ENCODE measurements around the gene CFAP61.
"Not testable (repeated sequence)": the region's sequence is repeated elsewhere in the genome, so short reads cannot be mapped to it uniquely, and the experiment has no call there.

Gene CFAP61

GRCh38 chr20:20342066-20342465, 289.7 kb downstream of the CFAP61 start:
- WGBS, 2 experiments (ENCODE audit: insufficient coverage in 2 of 2): 64% methylated on average over 2 of the region's 5 CpGs; no CpG with 5 or more reads in 1 of the 2 experiments
- Histone ChIP-seq H3K9me3 (ENCODE audit: control insufficient read depth, low read length) (no peaks in the 10 kb centered on the region), H3K4me1 (ENCODE audit: control insufficient read depth, insufficient read depth, low read length, poor library complexity, severe bottlenecking) (no peaks in the 10 kb centered on the region), H3K4me3 (ENCODE audit: extremely low read depth, insufficient read depth, low read length, poor library complexity, severe bottlenecking) (no peak overlapping the region), H3K27ac (ENCODE audit: low read depth, low read length, severe bottlenecking) (no peak overlapping the region), H3K36me3 (ENCODE audit: control insufficient read depth, insufficient read depth, low read length) (no peaks in the 10 kb centered on the region)

GRCh38 chr20:20343932-20344331, 291.6 kb downstream of the CFAP61 start:
- no peak overlapping the region for H3K27ac ChIP-seq (ENCODE audit: low read depth, low read length, severe bottlenecking)
- no peaks in the 10 kb centered on the region for H3K4me1 ChIP-seq (ENCODE audit: control insufficient read depth, insufficient read depth, low read length, poor library complexity, severe bottlenecking)
- H3K9me3 ChIP-seq (ENCODE audit: control insufficient read depth, low read length): no peaks in the 10 kb centered on the region
- 92% methylated on average over 5 of the region's 7 CpGs; no CpG with 5 or more reads in 1 of the 2 experiments for WGBS, 2 experiments (ENCODE audit: insufficient coverage in 2 of 2)
- H3K4me3 ChIP-seq (ENCODE audit: extremely low read depth, insufficient read depth, low read length, poor library complexity, severe bottlenecking): no peak overlapping the region
- H3K36me3 ChIP-seq (ENCODE audit: control insufficient read depth, insufficient read depth, low read length): no peaks in the 10 kb centered on the region

GRCh38 chr20:20344476-20344875, 292.1 kb downstream of the CFAP61 start:
- H3K36me3 ChIP-seq (ENCODE audit: control insufficient read depth, insufficient read depth, low read length): no peaks in the 10 kb centered on the region
- H3K27ac ChIP-seq (ENCODE audit: low read depth, low read length, severe bottlenecking): no peak overlapping the region
- H3K4me3 ChIP-seq (ENCODE audit: extremely low read depth, insufficient read depth, low read length, poor library complexity, severe bottlenecking): no peak overlapping the region
- WGBS, 2 experiments (ENCODE audit: insufficient coverage in 2 of 2): 86 to 100% methylated on average over 1 of the region's 4 CpGs
- H3K4me1 ChIP-seq (ENCODE audit: control insufficient read depth, insufficient read depth, low read length, poor library complexity, severe bottlenecking): no peaks in the 10 kb centered on the region
- H3K9me3 ChIP-seq (ENCODE audit: control insufficient read depth, low read length): no peaks in the 10 kb centered on the region

DNA sequence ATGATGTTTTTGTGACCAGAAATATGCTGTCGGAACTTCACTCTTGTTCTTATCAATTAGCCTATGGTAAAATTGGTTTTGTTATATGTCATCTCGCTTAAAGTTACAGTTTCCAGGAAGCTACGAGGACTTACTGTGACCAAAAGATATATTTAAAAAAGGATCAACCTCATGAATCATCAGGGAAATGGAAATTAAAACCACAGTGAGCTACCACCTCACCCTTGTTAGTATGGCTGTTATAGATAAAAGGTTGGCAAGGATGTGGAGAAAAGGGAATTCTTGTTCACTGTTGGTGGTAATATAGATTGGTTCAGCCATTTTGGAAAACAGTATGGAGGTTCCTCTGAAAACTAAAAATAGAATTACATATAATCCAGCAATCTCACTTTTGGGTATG, 301.2 kb downstream of the CFAP61 start:
- no peak overlapping the region for H3K27ac ChIP-seq (ENCODE audit: low read depth, low read length, severe bottlenecking)
- H3K4me1 ChIP-seq (ENCODE audit: control insufficient read depth, insufficient read depth, low read length, poor library complexity, severe bottlenecking): no peaks in the 10 kb centered on the region
- H3K9me3 ChIP-seq (ENCODE audit: control insufficient read depth, low read length): no peaks in the 10 kb centered on the region
- no CpG with 5 or more reads among the region's 3 CpGs for WGBS, 2 experiments (ENCODE audit: insufficient coverage in 2 of 2)
- H3K36me3 ChIP-seq (ENCODE audit: control insufficient read depth, insufficient read depth, low read length): no peaks in the 10 kb centered on the region
- H3K4me3 ChIP-seq (ENCODE audit: extremely low read depth, insufficient read depth, low read length, poor library complexity, severe bottlenecking): no peak overlapping the region

DNA sequence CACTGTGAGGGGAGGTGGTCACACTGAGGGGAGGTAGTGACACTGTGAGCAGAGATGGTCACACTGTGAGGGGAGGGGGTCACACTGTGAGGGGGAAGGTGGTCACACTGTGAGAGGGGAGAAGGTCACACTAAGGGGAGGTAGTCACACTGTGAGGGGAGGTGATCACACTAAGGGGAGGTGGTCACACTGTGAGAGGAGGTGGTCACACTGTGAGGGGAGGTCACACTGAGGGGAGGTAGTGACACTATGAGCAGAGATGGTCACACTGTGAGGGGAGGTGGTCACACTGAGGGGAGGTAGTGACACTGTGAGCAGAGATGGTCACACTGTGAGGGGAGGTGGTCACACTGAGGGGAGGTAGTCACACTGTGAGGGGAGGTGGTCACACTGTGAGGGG, 303.2 kb downstream of the CFAP61 start:
- H3K4me1 ChIP-seq (ENCODE audit: control insufficient read depth, insufficient read depth, low read length, poor library complexity, severe bottlenecking); H3K4me3 ChIP-seq (ENCODE audit: extremely low read depth, insufficient read depth, low read length, poor library complexity, severe bottlenecking); H3K36me3 ChIP-seq (ENCODE audit: control insufficient read depth, insufficient read depth, low read length); H3K9me3 ChIP-seq (ENCODE audit: control insufficient read depth, low read length); H3K27ac ChIP-seq (ENCODE audit: low read depth, low read length, severe bottlenecking): not testable (repeated sequence)

- Histone ChIP-seq H3K36me3 (ENCODE audit: control insufficient read depth, insufficient read depth, low read length) (no peaks in the 10 kb centered on the region), H3K27ac (ENCODE audit: low read depth, low read length, severe bottlenecking) (no peak overlapping the region), H3K4me3 (ENCODE audit: extremely low read depth, insufficient read depth, low read length, poor library complexity, severe bottlenecking) (no peak overlapping the region), H3K9me3 (ENCODE audit: control insufficient read depth, low read length) (no peaks in the 10 kb centered on the region), H3K4me1 (ENCODE audit: control insufficient read depth, insufficient read depth, low read length, poor library complexity, severe bottlenecking) (no peaks in the 10 kb centered on the region)
Measured at GRCh38 chr20:20358801-20359200, 306.5 kb downstream of the CFAP61 start.

DNA sequence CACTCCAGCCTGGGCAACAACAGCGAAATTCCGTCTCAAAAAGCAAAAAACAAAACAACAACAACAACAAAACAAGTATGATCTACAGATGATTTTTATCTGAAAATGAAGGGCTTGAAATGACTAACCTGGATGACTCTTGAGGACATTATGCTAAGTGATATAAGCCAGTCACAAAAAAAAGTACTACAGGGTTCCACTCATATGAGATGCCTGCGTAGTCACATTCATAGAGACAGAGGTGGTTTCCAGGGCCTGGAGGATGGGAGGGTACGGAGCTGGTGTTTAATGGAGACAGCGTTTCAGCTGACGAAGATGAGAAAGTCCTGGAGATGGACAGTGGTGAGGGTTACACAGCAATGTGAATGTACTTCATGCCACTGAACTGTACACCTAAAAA, 307.3 kb downstream of the CFAP61 start:
- Histone ChIP-seq H3K4me1 (ENCODE audit: control insufficient read depth, insufficient read depth, low read length, poor library complexity, severe bottlenecking) (no peaks in the 10 kb centered on the region), H3K27ac (ENCODE audit: low read depth, low read length, severe bottlenecking) (no peak overlapping the region), H3K4me3 (ENCODE audit: extremely low read depth, insufficient read depth, low read length, poor library complexity, severe bottlenecking) (no peak overlapping the region), H3K9me3 (ENCODE audit: control insufficient read depth, low read length) (no peaks in the 10 kb centered on the region), H3K36me3 (ENCODE audit: control insufficient read depth, insufficient read depth, low read length) (no peaks in the 10 kb centered on the region)
- 63 to 86% methylated on average over 2 of the region's 6 CpGs for WGBS, 2 experiments (ENCODE audit: insufficient coverage in 2 of 2)

DNA sequence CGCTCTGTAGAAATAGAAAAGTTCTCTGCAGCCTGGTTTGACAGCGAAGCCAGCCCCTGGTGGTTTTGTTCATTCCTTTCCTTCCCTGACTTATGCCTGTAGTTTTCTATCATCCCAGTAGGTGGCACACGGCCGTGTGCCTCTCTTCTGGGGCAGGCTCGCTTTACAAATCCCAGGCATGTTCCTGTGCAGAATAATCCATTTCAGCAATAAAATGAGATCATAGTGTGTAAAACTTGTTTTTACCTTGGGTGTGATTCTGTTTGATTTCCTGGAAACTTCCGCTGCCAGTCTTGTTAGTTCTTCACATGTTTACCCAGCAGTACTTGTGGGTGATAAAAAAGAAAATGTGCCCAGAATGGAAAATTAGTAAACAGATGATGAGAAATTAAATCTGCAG, 308.1 kb downstream of the CFAP61 start:
- 2 to 4% methylated on average over 5 of the region's 6 CpGs for WGBS, 2 experiments (ENCODE audit: insufficient coverage in 2 of 2)
- Histone ChIP-seq H3K36me3 (ENCODE audit: control insufficient read depth, insufficient read depth, low read length) (no peaks in the 10 kb centered on the region), H3K4me1 (ENCODE audit: control insufficient read depth, insufficient read depth, low read length, poor library complexity, severe bottlenecking) (no peaks in the 10 kb centered on the region), H3K27ac (ENCODE audit: low read depth, low read length, severe bottlenecking) (no peak overlapping the region), H3K4me3 (ENCODE audit: extremely low read depth, insufficient read depth, low read length, poor library complexity, severe bottlenecking) (no peak overlapping the region), H3K9me3 (ENCODE audit: control insufficient read depth, low read length) (no peaks in the 10 kb centered on the region)

GRCh38 chr20:20362774-20363433, 310.6 kb downstream of the CFAP61 start:
- WGBS, 2 experiments (ENCODE audit: insufficient coverage in 2 of 2): 2 to 4% methylated on average over 7 to 9 of the region's 17 CpGs
- H3K4me3 ChIP-seq (ENCODE audit: extremely low read depth, insufficient read depth, low read length, poor library complexity, severe bottlenecking): no peak overlapping the region
- H3K27ac ChIP-seq (ENCODE audit: low read depth, low read length, severe bottlenecking): no peak overlapping the region

DNA sequence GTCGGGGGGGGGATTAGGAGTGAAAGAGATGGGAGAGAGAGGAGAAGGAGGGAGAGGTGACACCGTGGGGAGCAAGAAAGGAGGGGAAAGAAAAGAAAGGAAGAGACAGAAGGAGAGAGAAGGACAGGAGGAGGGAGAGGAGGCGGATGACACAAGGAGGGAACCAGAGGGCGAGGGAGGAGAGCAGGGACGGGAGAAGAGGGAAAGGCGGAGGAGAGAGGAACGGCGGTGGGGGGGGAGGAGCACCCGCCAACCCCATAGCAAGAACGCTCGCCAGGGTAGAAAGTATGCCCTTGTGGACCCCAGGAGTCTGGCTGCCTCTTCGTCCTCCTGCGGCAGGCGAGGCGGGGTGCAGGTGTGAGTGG, 311.1 kb downstream of the CFAP61 start:
- 0 to 1% methylated on average over 9 to 14 of the region's 15 CpGs for WGBS, 2 experiments (ENCODE audit: insufficient coverage in 2 of 2)
- H3K27ac ChIP-seq (ENCODE audit: low read depth, low read length, severe bottlenecking): no peak overlapping the region
- H3K4me3 ChIP-seq (ENCODE audit: extremely low read depth, insufficient read depth, low read length, poor library complexity, severe bottlenecking): no peak overlapping the region
- no peaks in the 10 kb centered on the region for H3K36me3 ChIP-seq (ENCODE audit: control insufficient read depth, insufficient read depth, low read length)
- no peaks in the 10 kb centered on the region for H3K9me3 ChIP-seq (ENCODE audit: control insufficient read depth, low read length)
- H3K4me1 ChIP-seq (ENCODE audit: control insufficient read depth, insufficient read depth, low read length, poor library complexity, severe bottlenecking): peaks cover 5% of the 10 kb centered on the region

More at GRCh38 chr20:20362774-20363433, 310.6 kb downstream of the CFAP61 start:
- Histone ChIP-seq H3K9me3 (ENCODE audit: control insufficient read depth, low read length) (no peaks in the 10 kb centered on the region), H3K36me3 (ENCODE audit: control insufficient read depth, insufficient read depth, low read length) (no peaks in the 10 kb centered on the region), H3K4me1 (ENCODE audit: control insufficient read depth, insufficient read depth, low read length, poor library complexity, severe bottlenecking) (peaks cover 5% of the 10 kb centered on the region)

- Histone ChIP-seq H3K36me3 (ENCODE audit: control insufficient read depth, insufficient read depth, low read length) (no peaks in the 10 kb centered on the region), H3K4me1 (ENCODE audit: control insufficient read depth, insufficient read depth, low read length, poor library complexity, severe bottlenecking) (peaks cover 5% of the 10 kb centered on the region), H3K27ac (ENCODE audit: low read depth, low read length, severe bottlenecking) (no peak overlapping the region), H3K4me3 (ENCODE audit: extremely low read depth, insufficient read depth, low read length, poor library complexity, severe bottlenecking) (no peak overlapping the region), H3K9me3 (ENCODE audit: control insufficient read depth, low read length) (no peaks in the 10 kb centered on the region)
- 0% methylated on average over 47 to 52 of the region's 70 CpGs for whole genome bisulfite sequencing, 2 experiments (ENCODE audit: insufficient coverage in 2 of 2)
Measured at GRCh38 chr20:20363799-20364592, 311.7 kb downstream of the CFAP61 start.

Measured in mesodermal cell (in vitro differentiated cells).